ENCODE measurements around the gene FAM200C. TPM values are rescaled to one million over a fixed set of nuclear protein-coding genes. Genes with fewer than 3 reads are reported as not detected.
A peak's percentile ranks its signal among the peaks of the same experiment; 100 is the strongest.

Gene FAM200C
- 0.76 and 2.0 TPM in 2 replicates for total RNA-seq (2014; rRNA removed; shearing (Covaris generic); ENCODE audit: low replicate concordance)

DNA sequence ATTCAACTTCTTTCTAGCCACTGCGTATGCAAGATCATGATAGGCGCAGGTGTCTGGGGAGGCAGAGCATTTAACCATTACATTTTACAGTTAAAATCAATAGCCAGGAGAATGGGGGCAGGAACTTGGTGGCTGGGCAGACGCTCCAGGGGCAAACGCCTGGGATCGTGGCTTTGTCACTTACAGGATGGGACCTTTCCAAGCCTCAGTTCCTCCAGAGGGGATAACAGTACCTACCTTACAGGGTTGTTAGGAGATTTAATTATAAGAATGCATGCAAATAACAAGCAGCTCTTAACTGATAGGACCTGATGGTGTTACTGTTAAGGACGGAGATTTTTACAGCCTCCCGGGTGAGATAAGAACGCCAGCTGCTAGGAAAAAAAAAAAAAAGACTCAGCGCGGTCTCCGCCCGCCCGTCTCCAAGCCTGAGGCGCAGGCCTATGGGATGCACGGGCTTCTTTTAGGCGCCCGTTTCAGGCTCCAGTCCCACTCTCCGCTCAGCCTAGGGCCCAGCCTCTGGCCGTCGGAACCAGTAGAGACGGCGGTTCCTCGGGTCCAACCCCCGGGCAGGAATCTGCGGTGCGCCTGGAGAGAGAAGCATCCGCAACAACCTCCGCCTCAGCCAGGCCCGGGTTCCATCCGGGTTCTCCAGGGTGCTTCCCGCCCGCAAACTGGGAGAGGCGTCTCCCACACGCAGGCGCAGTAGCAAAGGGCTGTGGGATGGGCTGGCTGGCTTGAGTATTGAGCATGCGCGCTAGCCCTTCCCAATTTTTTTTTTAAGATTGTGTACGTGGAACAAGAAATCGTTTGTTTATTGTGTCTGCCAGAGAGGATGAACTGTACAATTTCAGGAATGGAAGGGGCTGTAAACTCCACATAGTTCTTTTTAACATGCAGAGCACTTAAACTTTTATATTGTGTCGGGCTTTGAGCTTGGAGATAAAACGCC is at the start of gene FAM200C:
Gene FAM200C (minus strand): TSS at position 653 of the 952 bp plus-strand sequence. CDS start 4,564 bp downstream, outside the sequence.
- peak; percentile 90 for DNase-seq
- peaks cover 14% of the 10 kb centered on the region for H3K4me1 ChIP-seq (ENCODE audit: low read length)
- peak within 1 kb of the TSS; percentile 72 for H3K4me3 ChIP-seq (ENCODE audit: low read length)
- H3K9me2 ChIP-seq (replicated peaks; ENCODE audit: insufficient read depth, low read length): no peaks in the 10 kb centered on the region
- H3K9me3 ChIP-seq (ENCODE audit: low read length): no peaks in the 10 kb centered on the region
- H3K27me3 ChIP-seq (ENCODE audit: low read length): no peaks in the 10 kb centered on the region
- peak within 1 kb of the TSS; percentile 87 for H2AFZ ChIP-seq (ENCODE audit: low read length)
- no peak within 1 kb of the TSS for H3K27ac ChIP-seq (ENCODE audit: low read length)
- H4K20me1 ChIP-seq (ENCODE audit: insufficient read depth, low read depth, low read length): no peaks in the 10 kb centered on the region
- H3K79me2 ChIP-seq (ENCODE audit: low read length): no peaks in the 10 kb centered on the region
- peak within 1 kb of the TSS; percentile 90 for H3K4me2 ChIP-seq (ENCODE audit: low read depth, low read length, poor library complexity, severe bottlenecking)
- peak within 1 kb of the TSS; percentile 80 for H3K9ac ChIP-seq (ENCODE audit: low read length)
- peaks cover 16% of the 10 kb centered on the region; the same call in 1 of the 2 replicates for H3K36me3 ChIP-seq (ENCODE audit: insufficient read depth, low read length)

DNA sequence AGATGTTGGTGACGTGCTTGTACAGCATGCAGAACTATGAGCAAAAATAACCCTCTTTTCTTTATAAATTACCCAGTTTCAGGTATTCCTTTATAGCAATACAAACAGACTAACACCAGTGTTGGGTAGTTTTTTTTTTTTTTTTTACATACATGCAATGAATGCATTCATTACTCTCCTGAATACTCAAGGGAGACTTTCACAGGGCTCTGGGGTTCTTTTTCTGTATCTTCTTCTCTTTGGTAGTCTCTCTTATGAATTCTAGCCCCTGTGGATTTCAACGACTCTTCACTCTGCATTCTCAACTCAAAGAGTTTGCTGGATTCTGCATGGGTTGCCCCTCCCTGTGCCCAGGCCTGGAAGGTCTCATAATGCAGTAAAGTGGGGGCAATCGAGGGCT is 49.6 kb upstream of the FAM200C start:
- Histone ChIP-seq H3K9me3 (ENCODE audit: low read length) (no peaks in the 10 kb centered on the region), H3K9ac (ENCODE audit: low read length) (no peak overlapping the region), H3K4me3 (ENCODE audit: low read length) (no peak overlapping the region), H3K4me1 (ENCODE audit: low read length) (peaks cover 5% of the 10 kb centered on the region; the same call in 1 of the 2 replicates), H4K20me1 (ENCODE audit: insufficient read depth, low read depth, low read length) (no peaks in the 10 kb centered on the region), H3K79me2 (ENCODE audit: low read length) (no peaks in the 10 kb centered on the region), H3K27ac (ENCODE audit: low read length) (no peak overlapping the region), H3K36me3 (ENCODE audit: insufficient read depth, low read length) (no peaks in the 10 kb centered on the region), H3K4me2 (ENCODE audit: low read depth, low read length, poor library complexity, severe bottlenecking) (no peak overlapping the region), H2AFZ (ENCODE audit: low read length) (no peak overlapping the region), H3K9me2 (replicated peaks; ENCODE audit: insufficient read depth, low read length) (no peaks in the 10 kb centered on the region), H3K27me3 (ENCODE audit: low read length) (no peaks in the 10 kb centered on the region)
- no peak for DNase-seq

DNA sequence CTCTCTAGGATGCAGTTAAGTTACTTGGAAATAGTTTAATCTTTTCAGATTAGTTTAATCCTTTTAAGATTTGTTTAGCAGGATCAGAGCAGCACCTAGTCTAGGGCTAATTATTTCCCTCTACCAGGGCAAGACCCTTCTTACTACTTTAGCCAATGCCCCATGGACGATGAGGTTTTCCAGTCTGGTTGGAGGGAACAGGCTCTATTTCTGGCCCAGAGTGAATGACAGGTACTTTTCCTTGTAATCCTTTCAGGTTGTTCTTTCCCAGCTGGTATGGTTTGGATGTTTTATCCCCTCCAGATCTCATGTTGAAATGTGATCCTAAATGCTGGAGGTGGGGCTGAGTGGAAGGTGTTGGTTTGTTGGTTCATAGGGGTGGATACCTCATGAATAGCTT is 49.0 kb upstream of the FAM200C start:
- Histone ChIP-seq H3K4me2 (ENCODE audit: low read depth, low read length, poor library complexity, severe bottlenecking) (no peak overlapping the region), H3K27me3 (ENCODE audit: low read length) (no peaks in the 10 kb centered on the region), H3K4me1 (ENCODE audit: low read length) (peaks cover 5% of the 10 kb centered on the region; the same call in 1 of the 2 replicates), H3K9me2 (replicated peaks; ENCODE audit: insufficient read depth, low read length) (no peaks in the 10 kb centered on the region), H3K27ac (ENCODE audit: low read length) (no peak overlapping the region), H3K4me3 (ENCODE audit: low read length) (no peak overlapping the region), H4K20me1 (ENCODE audit: insufficient read depth, low read depth, low read length) (no peaks in the 10 kb centered on the region), H3K9ac (ENCODE audit: low read length) (no peak overlapping the region), H2AFZ (ENCODE audit: low read length) (no peak overlapping the region), H3K36me3 (ENCODE audit: insufficient read depth, low read length) (no peaks in the 10 kb centered on the region), H3K79me2 (ENCODE audit: low read length) (no peaks in the 10 kb centered on the region), H3K9me3 (ENCODE audit: low read length) (no peaks in the 10 kb centered on the region)
- no peak for DNase-seq

DNA sequence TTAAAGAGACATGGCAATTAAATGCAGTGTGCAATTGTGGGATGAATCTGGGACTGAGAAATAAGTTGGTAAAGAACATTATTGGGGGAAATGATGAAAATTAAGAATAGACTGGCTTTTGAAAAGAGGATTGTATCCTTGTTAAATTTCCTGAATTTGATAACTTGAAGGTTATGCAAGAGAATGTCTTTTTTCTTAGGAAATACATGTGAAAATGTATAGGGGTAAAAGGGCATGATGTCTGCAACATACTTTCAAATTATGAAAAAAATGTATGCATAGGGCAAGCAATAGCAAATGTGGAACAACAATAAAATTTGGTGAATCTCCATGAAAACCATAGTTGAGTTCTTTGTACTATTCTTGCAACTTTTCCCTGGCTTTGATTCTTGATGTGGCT is 45.9 kb upstream of the FAM200C start:
- Histone ChIP-seq H3K4me2 (ENCODE audit: low read depth, low read length, poor library complexity, severe bottlenecking) (no peak overlapping the region), H3K4me1 (ENCODE audit: low read length) (no peaks in the 10 kb centered on the region), H3K27ac (ENCODE audit: low read length) (no peak overlapping the region), H3K9ac (ENCODE audit: low read length) (no peak overlapping the region), H2AFZ (ENCODE audit: low read length) (no peak overlapping the region), H3K79me2 (ENCODE audit: low read length) (no peaks in the 10 kb centered on the region), H3K9me2 (replicated peaks; ENCODE audit: insufficient read depth, low read length) (no peaks in the 10 kb centered on the region), H3K4me3 (ENCODE audit: low read length) (no peak overlapping the region), H3K27me3 (ENCODE audit: low read length) (no peaks in the 10 kb centered on the region), H3K36me3 (ENCODE audit: insufficient read depth, low read length) (no peaks in the 10 kb centered on the region), H4K20me1 (ENCODE audit: insufficient read depth, low read depth, low read length) (no peaks in the 10 kb centered on the region), H3K9me3 (ENCODE audit: low read length) (no peaks in the 10 kb centered on the region)
- DNase-seq: no peak

DNA sequence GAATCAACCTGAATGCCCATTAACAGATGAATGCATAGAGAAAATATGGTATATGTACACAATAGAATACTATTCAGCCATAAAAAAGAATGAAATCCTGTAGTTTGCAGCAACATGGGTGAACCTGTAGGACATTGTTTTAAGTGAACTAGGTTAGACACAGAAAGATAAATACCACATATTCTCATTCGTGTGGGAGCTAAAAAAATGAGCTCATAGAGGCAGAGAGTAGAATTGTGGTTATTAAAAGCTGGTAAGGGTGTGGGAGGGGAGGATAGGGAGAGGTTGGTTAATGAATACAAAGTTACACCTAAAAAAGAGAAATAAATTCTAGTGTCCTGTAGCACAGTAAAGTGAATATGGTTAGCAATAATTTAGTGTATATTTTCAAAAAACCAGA is 45.3 kb upstream of the FAM200C start:
- H4K20me1 ChIP-seq (ENCODE audit: insufficient read depth, low read depth, low read length): no peaks in the 10 kb centered on the region
- no peak overlapping the region for H3K9ac ChIP-seq (ENCODE audit: low read length)
- no peak overlapping the region for H3K27ac ChIP-seq (ENCODE audit: low read length)
- DNase-seq: no peak
- no peak overlapping the region for H3K4me3 ChIP-seq (ENCODE audit: low read length)
- no peaks in the 10 kb centered on the region for H3K36me3 ChIP-seq (ENCODE audit: insufficient read depth, low read length)
- H3K27me3 ChIP-seq (ENCODE audit: low read length): no peaks in the 10 kb centered on the region
- no peaks in the 10 kb centered on the region for H3K4me1 ChIP-seq (ENCODE audit: low read length)
- H3K9me2 ChIP-seq (replicated peaks; ENCODE audit: insufficient read depth, low read length): no peaks in the 10 kb centered on the region
- no peaks in the 10 kb centered on the region for H3K79me2 ChIP-seq (ENCODE audit: low read length)
- H2AFZ ChIP-seq (ENCODE audit: low read length): no peak overlapping the region
- no peak overlapping the region for H3K4me2 ChIP-seq (ENCODE audit: low read depth, low read length, poor library complexity, severe bottlenecking)
- no peaks in the 10 kb centered on the region for H3K9me3 ChIP-seq (ENCODE audit: low read length)

DNA sequence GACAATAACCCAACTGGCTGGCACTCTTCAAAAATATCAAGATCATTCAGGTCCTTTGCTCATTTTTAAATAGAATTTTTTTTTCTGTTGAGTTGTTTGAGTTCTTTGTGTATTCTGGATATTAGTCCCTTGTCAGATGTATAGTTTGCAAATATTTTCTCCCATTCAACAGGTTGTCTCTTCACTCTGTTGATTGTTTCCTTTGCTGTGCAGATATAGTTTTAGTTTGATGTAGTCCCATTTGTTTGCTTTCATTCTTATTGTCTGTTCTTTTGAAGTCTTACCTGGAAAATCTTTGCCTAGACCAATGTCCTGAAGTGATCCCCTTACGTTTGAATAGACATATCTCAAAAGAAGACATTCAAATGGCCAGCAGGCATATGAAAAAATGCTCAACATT is 44.6 kb upstream of the FAM200C start:
- no peak overlapping the region for H2AFZ ChIP-seq (ENCODE audit: low read length)
- no peaks in the 10 kb centered on the region for H4K20me1 ChIP-seq (ENCODE audit: insufficient read depth, low read depth, low read length)
- no peak overlapping the region for H3K4me3 ChIP-seq (ENCODE audit: low read length)
- no peaks in the 10 kb centered on the region for H3K36me3 ChIP-seq (ENCODE audit: insufficient read depth, low read length)
- no peak for DNase-seq
- peaks cover 4% of the 10 kb centered on the region; the same call in 1 of the 2 replicates for H3K4me1 ChIP-seq (ENCODE audit: low read length)
- no peaks in the 10 kb centered on the region for H3K9me3 ChIP-seq (ENCODE audit: low read length)
- no peaks in the 10 kb centered on the region for H3K9me2 ChIP-seq (replicated peaks; ENCODE audit: insufficient read depth, low read length)
- no peak overlapping the region for H3K9ac ChIP-seq (ENCODE audit: low read length)
- no peaks in the 10 kb centered on the region for H3K79me2 ChIP-seq (ENCODE audit: low read length)
- no peaks in the 10 kb centered on the region for H3K27me3 ChIP-seq (ENCODE audit: low read length)
- no peak overlapping the region for H3K27ac ChIP-seq (ENCODE audit: low read length)
- H3K4me2 ChIP-seq (ENCODE audit: low read depth, low read length, poor library complexity, severe bottlenecking): no peak overlapping the region

DNA sequence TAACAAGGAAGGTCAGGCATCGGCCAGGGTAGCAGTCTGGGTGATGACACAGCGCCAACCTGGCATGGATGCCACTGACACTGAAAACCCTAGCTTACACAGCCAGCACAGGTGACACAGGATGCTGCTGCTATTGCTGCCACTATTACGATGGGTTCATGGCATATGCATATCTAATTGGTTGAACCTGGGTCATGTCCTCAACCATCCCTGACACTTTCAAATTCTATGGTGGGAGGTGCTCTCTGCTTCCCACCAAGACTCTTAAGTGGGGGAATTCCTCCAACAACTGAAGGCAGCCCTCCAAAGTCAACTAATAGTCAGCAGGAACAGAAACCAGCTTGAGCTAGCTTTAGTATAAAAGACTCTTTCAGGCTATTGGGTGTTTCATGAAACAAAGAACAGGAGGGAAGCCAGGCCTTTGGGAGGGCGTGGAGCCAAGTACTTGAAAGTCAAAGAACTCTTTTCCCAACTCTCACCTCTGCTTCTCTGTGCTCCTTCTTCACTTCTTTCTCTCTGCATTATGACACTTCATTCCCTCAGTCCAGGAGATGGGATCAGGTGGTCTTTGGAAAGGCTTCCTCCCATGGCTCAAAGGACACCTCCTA is 43.1 kb upstream of the FAM200C start:
- Histone ChIP-seq H4K20me1 (ENCODE audit: insufficient read depth, low read depth, low read length) (no peaks in the 10 kb centered on the region), H3K4me2 (ENCODE audit: low read depth, low read length, poor library complexity, severe bottlenecking) (no peak overlapping the region), H3K4me3 (ENCODE audit: low read length) (no peak overlapping the region), H3K36me3 (ENCODE audit: insufficient read depth, low read length) (no peaks in the 10 kb centered on the region), H3K79me2 (ENCODE audit: low read length) (no peaks in the 10 kb centered on the region), H3K9me2 (replicated peaks; ENCODE audit: insufficient read depth, low read length) (no peaks in the 10 kb centered on the region), H3K27me3 (ENCODE audit: low read length) (no peaks in the 10 kb centered on the region), H3K4me1 (ENCODE audit: low read length) (peaks cover 17% of the 10 kb centered on the region), H3K9ac (ENCODE audit: low read length) (no peak overlapping the region), H2AFZ (ENCODE audit: low read length) (no peak overlapping the region), H3K27ac (ENCODE audit: low read length) (no peak overlapping the region), H3K9me3 (ENCODE audit: low read length) (no peaks in the 10 kb centered on the region)
- no peak for DNase-seq

DNA sequence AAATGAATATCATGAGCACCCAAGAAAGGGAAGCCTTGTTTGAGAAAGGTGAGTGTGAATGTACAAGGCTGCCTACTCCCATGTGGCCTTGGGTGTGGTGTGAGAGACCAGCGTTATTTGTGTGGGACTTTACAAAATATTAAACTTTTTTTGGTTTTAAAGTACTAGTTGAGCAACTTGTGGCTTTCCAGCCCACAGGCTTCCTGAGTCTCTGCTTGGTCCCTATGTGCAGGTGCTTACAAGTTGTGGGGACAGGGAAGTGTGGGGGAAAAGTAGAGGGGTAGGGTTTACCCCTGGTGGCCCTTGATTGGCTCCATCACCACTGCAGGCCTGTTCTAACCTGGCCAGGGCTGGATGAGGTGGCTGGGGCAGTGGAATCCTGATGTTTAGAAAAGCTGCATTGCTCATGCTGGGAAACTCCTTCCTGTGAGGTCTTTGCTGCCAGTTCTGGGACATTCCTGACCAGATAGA is 41.5 kb upstream of the FAM200C start:
- DNase-seq: no peak
- Histone ChIP-seq H3K27ac (ENCODE audit: low read length) (no peak overlapping the region), H3K4me2 (ENCODE audit: low read depth, low read length, poor library complexity, severe bottlenecking) (no peak overlapping the region), H3K27me3 (ENCODE audit: low read length) (no peaks in the 10 kb centered on the region), H3K4me3 (ENCODE audit: low read length) (no peak overlapping the region), H2AFZ (ENCODE audit: low read length) (no peak overlapping the region), H3K9me3 (ENCODE audit: low read length) (no peaks in the 10 kb centered on the region), H3K9me2 (replicated peaks; ENCODE audit: insufficient read depth, low read length) (no peaks in the 10 kb centered on the region), H3K36me3 (ENCODE audit: insufficient read depth, low read length) (no peaks in the 10 kb centered on the region), H3K9ac (ENCODE audit: low read length) (no peak overlapping the region), H3K79me2 (ENCODE audit: low read length) (no peaks in the 10 kb centered on the region), H3K4me1 (ENCODE audit: low read length) (peaks cover 18% of the 10 kb centered on the region), H4K20me1 (ENCODE audit: insufficient read depth, low read depth, low read length) (no peaks in the 10 kb centered on the region)

Measured in Karpas-422 (cell line).